Neural cell (in vitro differentiated cells): ENCODE results near the gene OR5I1.

Source experiments
- POLR2AphosphoS5 ChIP-seq: IDR thresholded peaks from 2 replicates; pipeline ENCODE4 v1.6.1; 2012
- TAF1 ChIP-seq: IDR thresholded peaks from 2 replicates; pipeline ENCODE4 v1.6.1; 2012; ENCODE audit warnings: low read depth
- TF ChIP-seq, protein P1 (sequence below): fragments of 450-650 bp; IDR thresholded peaks from 2 replicates; pipeline ENCODE4 v1.5.1; 2014; ENCODE audit warnings: antibody characterized with exemption, mild to moderate bottlenecking, moderate library complexity; ENCODE audit not compliant: poor library complexity, severe bottlenecking

- TF ChIP-seq, protein P1, sequence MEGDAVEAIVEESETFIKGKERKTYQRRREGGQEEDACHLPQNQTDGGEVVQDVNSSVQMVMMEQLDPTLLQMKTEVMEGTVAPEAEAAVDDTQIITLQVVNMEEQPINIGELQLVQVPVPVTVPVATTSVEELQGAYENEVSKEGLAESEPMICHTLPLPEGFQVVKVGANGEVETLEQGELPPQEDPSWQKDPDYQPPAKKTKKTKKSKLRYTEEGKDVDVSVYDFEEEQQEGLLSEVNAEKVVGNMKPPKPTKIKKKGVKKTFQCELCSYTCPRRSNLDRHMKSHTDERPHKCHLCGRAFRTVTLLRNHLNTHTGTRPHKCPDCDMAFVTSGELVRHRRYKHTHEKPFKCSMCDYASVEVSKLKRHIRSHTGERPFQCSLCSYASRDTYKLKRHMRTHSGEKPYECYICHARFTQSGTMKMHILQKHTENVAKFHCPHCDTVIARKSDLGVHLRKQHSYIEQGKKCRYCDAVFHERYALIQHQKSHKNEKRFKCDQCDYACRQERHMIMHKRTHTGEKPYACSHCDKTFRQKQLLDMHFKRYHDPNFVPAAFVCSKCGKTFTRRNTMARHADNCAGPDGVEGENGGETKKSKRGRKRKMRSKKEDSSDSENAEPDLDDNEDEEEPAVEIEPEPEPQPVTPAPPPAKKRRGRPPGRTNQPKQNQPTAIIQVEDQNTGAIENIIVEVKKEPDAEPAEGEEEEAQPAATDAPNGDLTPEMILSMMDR, result no peak
- TF ChIP-seq POLR2AphosphoS5 (no peak), TAF1 (no peak)
These were observed 13.1 kb upstream of the OR5I1 start for GRCh38 chr11:55949330-55949729.
